B cell (primary cell): ENCODE measurements around the gene GFI1. TPM values are rescaled to one million over a fixed set of nuclear protein-coding genes. Genes with fewer than 3 reads are reported as not detected.

Source experiments
- ATAC-seq: fragments of 200-7000 bp; cut with Tn5 transposase; one replicate; pipeline ENCODE4 v1.10.0; 2021; ENCODE audit warnings: low read depth, mild to moderate bottlenecking, moderate number of reproducible peaks, moderate library complexity
- CTCF ChIA-PET: fragments of 350-600 bp; sonication (Branson Sonifier 250); formaldehyde crosslinking; loops from one replicate; lab custom pipeline; 2021; ENCODE audit warnings: antibody characterized with exemption, inconsistent platforms; lab: Charles Lee
- POLR2A ChIA-PET: fragments of 350-600 bp; sonication (Branson Sonifier 250); formaldehyde crosslinking; loops from one replicate; lab custom pipeline; 2021; ENCODE audit warnings: antibody characterized with exemption; lab: Charles Lee
- DNase-seq: peaks from one replicate; pipeline ENCODE4 v3.0.0; 2013
- H2AFZ ChIP-seq: 2 replicates; pipeline ENCODE4 v1.6.1; 2012; ENCODE audit warnings: mild to moderate bottlenecking, low read depth, low read length; ENCODE audit not compliant: insufficient read depth, poor library complexity, severe bottlenecking
- H3K27ac ChIP-seq, 2 donors: 1 replicate in 1 of 2; 2 replicates in 1 of 2; pipeline ENCODE4 v1.5.1; 2012 to 2013; ENCODE audit warnings: low read length in 2 of 2, mild to moderate bottlenecking in 2 of 2, moderate library complexity in 1 of 2
- H3K27me3 ChIP-seq, 4 experiments: fragments of 200-600 bp in 1 of 4; sonication (generic) in 1 of 4; replicated peaks in 1 of 4; 1 replicate in 2 of 4; 2 replicates in 2 of 4; pipeline versions ENCODE4 v1.6.1 to v1.7.0; 2013 to 2016; ENCODE audit warnings: low read length in 3 of 4, mild to moderate bottlenecking in 2 of 4, mixed read lengths in 1 of 4, moderate library complexity in 1 of 4; ENCODE audit not compliant: insufficient read depth in 4 of 4, control insufficient read depth in 3 of 4; ENCODE audit errors: control extremely low read depth in 1 of 4
- H3K36me3 ChIP-seq, 2 experiments: replicated peaks in 1 of 2; 1 replicate in 1 of 2; 2 replicates in 1 of 2; pipeline versions ENCODE4 v1.6.1 to v1.7.1; 2013; ENCODE audit warnings: low read length in 1 of 2; ENCODE audit not compliant: insufficient read depth in 2 of 2, control insufficient read depth in 1 of 2; ENCODE audit errors: control extremely low read depth in 1 of 2, extremely low read depth in 1 of 2
- H3K4me1 ChIP-seq, 2 donors: fragments of 200-600 bp in 1 of 2; sonication (generic) in 1 of 2; 1 replicate in 1 of 2; 2 replicates in 1 of 2; pipeline versions ENCODE4 v1.5.1 to v1.6.1; 2013 to 2017; ENCODE audit warnings: low read length in 2 of 2; ENCODE audit not compliant: control insufficient read depth in 2 of 2, insufficient read depth in 2 of 2
- H3K4me2 ChIP-seq: replicated peaks from 2 replicates; pipeline ENCODE3; 2012; ENCODE audit warnings: mild to moderate bottlenecking, low read depth, low read length; ENCODE audit not compliant: poor library complexity, severe bottlenecking
- H3K4me3 ChIP-seq, 5 experiments: fragments of 200-600 bp in 1 of 5; sonication (generic) in 1 of 5; 1 replicate in 3 of 5; 2 replicates in 2 of 5; pipeline versions ENCODE4 v1.5.1 to v1.7.0; 2011 to 2016; ENCODE audit warnings: low read length in 4 of 5, mild to moderate bottlenecking in 4 of 5, low read depth in 2 of 5, control low read depth in 1 of 5, moderate library complexity in 1 of 5; ENCODE audit not compliant: insufficient read depth in 1 of 5; ENCODE audit errors: control extremely low read depth in 1 of 5, extremely low read depth in 1 of 5
- H3K79me2 ChIP-seq: fragments of 200-600 bp; sonication (generic); one replicate; pipeline ENCODE4 v1.6.0; 2016; ENCODE audit warnings: low read length; ENCODE audit not compliant: control insufficient read depth, insufficient read depth
- H3K9ac ChIP-seq: fragments of 200-600 bp; sonication (generic); 2 replicates; pipeline ENCODE4 v1.6.1; 2017; ENCODE audit warnings: mild to moderate bottlenecking, low read length, moderate library complexity
- H3K9me3 ChIP-seq, 3 donors: one replicate each; pipeline versions ENCODE4 v1.6.1 to v1.7.1; 2013; ENCODE audit warnings: low read length in 2 of 3; ENCODE audit not compliant: control insufficient read depth in 2 of 3, insufficient read depth in 1 of 3; ENCODE audit errors: control extremely low read depth in 1 of 3
- H4K20me1 ChIP-seq: 2 replicates; pipeline ENCODE4 v1.6.0; 2012; ENCODE audit warnings: mild to moderate bottlenecking, low read length; ENCODE audit not compliant: insufficient read depth, control insufficient read depth, poor library complexity, severe bottlenecking
- H3K27ac Mint-ChIP-seq: one replicate; pipeline ENCODE4 v1.8.0; 2021; ENCODE audit warnings: mixed read lengths
- H3K27me3 Mint-ChIP-seq: one replicate; pipeline ENCODE4 v1.8.0; 2021; ENCODE audit warnings: mixed read lengths
- H3K4me1 Mint-ChIP-seq: one replicate; pipeline ENCODE4 v1.8.0; 2021; ENCODE audit warnings: mixed read lengths
- H3K4me3 Mint-ChIP-seq: one replicate; pipeline ENCODE4 v1.8.0; 2021; ENCODE audit warnings: mixed read lengths
- H3K9me3 Mint-ChIP-seq: one replicate; pipeline ENCODE4 v1.8.0; 2022; ENCODE audit warnings: mixed read lengths; ENCODE audit not compliant: insufficient read depth
- CTCF ChIP-seq: fragments of 200-600 bp; IDR thresholded peaks from one replicate; pipeline ENCODE4 v1.8.0; 2022; ENCODE audit warnings: antibody characterized with exemption, mild to moderate bottlenecking
- EZH2 ChIP-seq: IDR thresholded peaks from 2 replicates; pipeline ENCODE4 v1.6.1; 2012; ENCODE audit warnings: borderline replicate concordance, low read depth, mild to moderate bottlenecking, moderate library complexity, low read length; ENCODE audit not compliant: insufficient read depth, poor library complexity, severe bottlenecking
- WGBS: methylation state at CpG from one replicate; pipeline ENCODE4 v1.1.5; 2013; ENCODE audit warnings: missing lambda C conversion rate; ENCODE audit not compliant: insufficient coverage; 5-methylcytosine and 5-hydroxymethylcytosine counted together
- intact Hi-C: fragments of 100-400 bp; cut with micrococcal nuclease; formaldehyde crosslinking; loops from one replicate; pipeline ENCODE4 v1.10.0; 2022
- polyA plus RNA-seq: library from polyadenylated mRNA; depleted of rRNA; stranded (reverse); fragments of >200 nt; gene quantifications from 2 replicates; pipeline ENCODE4 v1.2.3, GENCODE V29; 2012
- total RNA-seq, 2 donors: library from RNA; stranded (reverse); fragments of 120-200 nt in 1 of 2; gene quantifications; 1 replicate in 1 of 2; 2 replicates in 1 of 2; pipeline versions ENCODE4 v1.2.3 to v1.2.4, GENCODE V29; 2013 to 2022

The GFI1 gene
- total and polyA plus RNA-seq, 2 donors (not counting 1 experiment from before 2014, with no cell fraction given): 0.76 to 1.2 TPM

- H4K20me1 ChIP-seq: no peaks in the 10 kb centered on the region
- no peaks in the 10 kb centered on the region for H3K27me3 Mint-ChIP-seq
Observed at GRCh38 chr1:92473781-92474495, 12.8 kb downstream of the GFI1 start.

More at GRCh38 chr1:92473781-92474495, 12.8 kb downstream of the GFI1 start:
- Mint-ChIP-seq H3K4me3 (no peak overlapping the region), H3K9me3 (no peaks in the 10 kb centered on the region), H3K4me1 (peaks cover 13% of the 10 kb centered on the region), H3K27ac (no peak overlapping the region)
- no peaks in the 10 kb centered on the region for H3K4me1 ChIP-seq
- TF ChIP-seq EZH2 (no peak), CTCF (no peak)
- no peak overlapping the region for H3K4me2 ChIP-seq
- WGBS: no CpG with 5 or more reads among the region's 5 CpGs
- no peaks in the 10 kb centered on the region for H3K36me3 ChIP-seq
- peak overlapping the region; percentile 6 for H2AFZ ChIP-seq
- intact Hi-C loops: no loop called here
- H3K4me3 ChIP-seq: no peak overlapping the region
- H3K9ac ChIP-seq: no peak overlapping the region
- no peaks in the 10 kb centered on the region for H3K9me3 ChIP-seq
- H3K27ac ChIP-seq: no peak overlapping the region
- ATAC-seq: no peak
- H3K27me3 ChIP-seq: no peaks in the 10 kb centered on the region
- CTCF ChIA-PET: no interaction called here
- DNase-seq: no peak
- no peaks in the 10 kb centered on the region for H3K79me2 ChIP-seq
- POLR2A ChIA-PET: no interaction called here
